ENCODE results near the gene CDK5. TPM values are rescaled to one million over a fixed set of nuclear protein-coding genes. Genes with fewer than 3 reads are reported as not detected.

CDK5 gene
- total RNA-seq, 2 donors from 2014 or later = 22.2 to 25.2 TPM

- Mint-ChIP-seq H3K4me1 (no peaks in the 10 kb centered on the region), H3K27me3 (ENCODE audit: insufficient read depth) (peaks cover 31% of the 10 kb centered on the region), H3K36me3 (ENCODE audit: low read depth) (peaks cover 6% of the 10 kb centered on the region), H3K9me3 (no peaks in the 10 kb centered on the region), H3K27ac (no peak overlapping the region), H3K4me3 (no peak overlapping the region)
- no peaks in the 10 kb centered on the region for H3K36me3 ChIP-seq (ENCODE audit: control insufficient read depth, insufficient read depth, low read length)
- H3K27me3 ChIP-seq (ENCODE audit: control insufficient read depth, insufficient read depth, low read length, poor library complexity, severe bottlenecking) = peaks cover 20% of the 10 kb centered on the region
- no peak for TF ChIP-seq CTCF (conservative IDR thresholded peaks at IDR 0.05)
- DNase-seq = no peak
- no peak overlapping the region for H3K9ac ChIP-seq (ENCODE audit: extremely low read depth, low read length, poor library complexity, severe bottlenecking)
- 89 to 94% methylated on average over 6 to 14 of the region's 14 CpGs for WGBS, 2 experiments (ENCODE audit: insufficient coverage in 1 of 2, insufficient read length in 1 of 2)
- H3K9me3 ChIP-seq (ENCODE audit: control insufficient read depth, low read length) = no peaks in the 10 kb centered on the region
- H3K4me1 ChIP-seq (ENCODE audit: control insufficient read depth, insufficient read depth, low read length) = no peaks in the 10 kb centered on the region
- H3K4me3 ChIP-seq (ENCODE audit: low read length) = no peak overlapping the region
- H3K27ac ChIP-seq (ENCODE audit: low read depth, low read length) = no peak overlapping the region
These were observed 10.8 kb downstream of the CDK5 start for GRCh38 chr7:151046603-151047573.

- Histone ChIP-seq H3K9ac (ENCODE audit: extremely low read depth, low read length, poor library complexity, severe bottlenecking) (no peak overlapping the region), H3K36me3 (ENCODE audit: control insufficient read depth, insufficient read depth, low read length) (no peaks in the 10 kb centered on the region), H3K27ac (ENCODE audit: low read depth, low read length) (no peak overlapping the region), H3K9me3 (ENCODE audit: control insufficient read depth, low read length) (no peaks in the 10 kb centered on the region), H3K27me3 (ENCODE audit: control insufficient read depth, insufficient read depth, low read length, poor library complexity, severe bottlenecking) (peaks cover 20% of the 10 kb centered on the region), H3K4me1 (ENCODE audit: control insufficient read depth, insufficient read depth, low read length) (no peaks in the 10 kb centered on the region), H3K4me3 (ENCODE audit: low read length) (no peak overlapping the region)
- 90 to 100% methylated on average over 2 to 9 of the region's 9 CpGs for WGBS, 2 experiments (ENCODE audit: insufficient coverage in 1 of 2, insufficient read length in 1 of 2)
- no peak for DNase-seq
- peaks cover 8% of the 10 kb centered on the region for H3K36me3 Mint-ChIP-seq (ENCODE audit: low read depth)
- H3K9me3 Mint-ChIP-seq = no peaks in the 10 kb centered on the region
- no peak overlapping the region for H3K4me3 Mint-ChIP-seq
- H3K27ac Mint-ChIP-seq = no peak overlapping the region
- no peak for TF ChIP-seq CTCF (conservative IDR thresholded peaks at IDR 0.05)
- no peaks in the 10 kb centered on the region for H3K4me1 Mint-ChIP-seq
- peaks cover 25% of the 10 kb centered on the region for H3K27me3 Mint-ChIP-seq (ENCODE audit: insufficient read depth)
These were observed 11.7 kb downstream of the CDK5 start for GRCh38 chr7:151045967-151046366.

- Mint-ChIP-seq H3K36me3 (ENCODE audit: low read depth) (peaks cover 8% of the 10 kb centered on the region), H3K27me3 (ENCODE audit: insufficient read depth) (peaks cover 18% of the 10 kb centered on the region), H3K4me3 (no peak overlapping the region), H3K9me3 (no peaks in the 10 kb centered on the region), H3K4me1 (no peaks in the 10 kb centered on the region), H3K27ac (no peak overlapping the region)
- Histone ChIP-seq H3K9me3 (ENCODE audit: control insufficient read depth, low read length) (no peaks in the 10 kb centered on the region), H3K27me3 (ENCODE audit: control insufficient read depth, insufficient read depth, low read length, poor library complexity, severe bottlenecking) (peaks cover 13% of the 10 kb centered on the region), H3K27ac (ENCODE audit: low read depth, low read length) (no peak overlapping the region), H3K9ac (ENCODE audit: extremely low read depth, low read length, poor library complexity, severe bottlenecking) (no peak overlapping the region), H3K36me3 (ENCODE audit: control insufficient read depth, insufficient read depth, low read length) (no peaks in the 10 kb centered on the region), H3K4me3 (ENCODE audit: low read length) (no peak overlapping the region), H3K4me1 (ENCODE audit: control insufficient read depth, insufficient read depth, low read length) (no peaks in the 10 kb centered on the region)
- TF ChIP-seq CTCF (conservative IDR thresholded peaks at IDR 0.05) = no peak
- 89 to 93% methylated on average over 3 to 11 of the region's 11 CpGs for WGBS, 2 experiments (ENCODE audit: insufficient coverage in 1 of 2, insufficient read length in 1 of 2)
- no peak for DNase-seq
These were observed 12.4 kb downstream of the CDK5 start for GRCh38 chr7:151045262-151045661.

Data from endodermal cell (in vitro differentiated cells).